Stomach (tissue), 4 donors: ENCODE data around the gene ATXN1.

Source experiments
- CTCF ChIP-seq, 7 experiments: fragments of 450-650 bp in 4 of 7; fragments of 200-600 bp in 3 of 7; sonication (generic) in 3 of 7; IDR thresholded peaks; one replicate each; pipeline ENCODE4 v1.5.1; 2016 to 2019; ENCODE audit warnings: antibody characterized with exemption in 7 of 7, control low read depth in 2 of 7, mild to moderate bottlenecking in 1 of 7
- POLR2A ChIP-seq, 4 donors: fragments of 450-650 bp; IDR thresholded peaks; one replicate each; pipeline ENCODE4 v1.6.1; 2016; ENCODE audit warnings: antibody characterized with exemption in 4 of 4, control low read depth in 2 of 4, mild to moderate bottlenecking in 1 of 4, moderate library complexity in 1 of 4
- POLR2AphosphoS5 ChIP-seq, 3 donors: sonication (generic); formaldehyde crosslinking; IDR thresholded peaks; one replicate each; pipeline ENCODE4 v1.6.1; 2016; ENCODE audit warnings: antibody characterized with exemption in 3 of 3

GRCh38 chr6:16311763-16312162, 449.5 kb downstream of the ATXN1 start:
- TF ChIP-seq POLR2A (IDR thresholded peaks at IDR 0.05), result no peak
- no peak for TF ChIP-seq CTCF (IDR thresholded peaks at IDR 0.05)
- TF ChIP-seq POLR2AphosphoS5 (IDR thresholded peaks at IDR 0.05), result no peak
